ENCODE measurements around the gene CENPP. TPM values are rescaled to one million over a fixed set of nuclear protein-coding genes. Genes with fewer than 3 reads are reported as not detected.

The CENPP gene
- total RNA-seq, 2 donors from 2014 or later, result 3.1 to 11.0 TPM

GRCh38 chr9:92639124-92639523 lies 313.4 kb downstream of the CENPP start:
- Histone ChIP-seq H3K9ac (ENCODE audit: low read depth in 2 of 2, low read length in 2 of 2) (no peak overlapping the region), H3K27me3 (no peaks in the 10 kb centered on the region), H3K27ac (no peak overlapping the region), H3K9me3 (no peaks in the 10 kb centered on the region), H3K4me1 (no peaks in the 10 kb centered on the region), H3K36me3 (peaks cover 8% of the 10 kb centered on the region), H3K4me3 (no peak overlapping the region)
- no peak for DNase-seq
- TF ChIP-seq CTCF (IDR thresholded peaks at IDR 0.05), result no peak
- intact Hi-C loops (cut with DNase I), result loop anchor here (5.0 to 10.0 kb wide), 3 partner anchors 197 to 504 kb away; no protein-coding TSS in a partner anchor

- no peak overlapping the region for H3K9ac ChIP-seq (ENCODE audit: low read depth in 2 of 2, low read length in 2 of 2)
Measured at GRCh38 chr9:92639791-92640271, 314.1 kb downstream of the CENPP start.

GRCh38 chr9:92640398-92641091 lies 314.8 kb downstream of the CENPP start:
- no peak overlapping the region for H3K4me3 ChIP-seq
- H3K27ac ChIP-seq, result no peak overlapping the region
- no peaks in the 10 kb centered on the region for H3K9me3 ChIP-seq
- DNase-seq, result no peak
- no peak for TF ChIP-seq CTCF (IDR thresholded peaks at IDR 0.05)
- no peaks in the 10 kb centered on the region for H3K4me1 ChIP-seq
- H3K27me3 ChIP-seq, result no peaks in the 10 kb centered on the region
- no peak overlapping the region for H3K9ac ChIP-seq (ENCODE audit: low read depth in 2 of 2, low read length in 2 of 2)
- intact Hi-C loops (cut with DNase I), result loop anchor here (10.0 kb wide), 1 partner anchor 64 kb away; no protein-coding TSS in a partner anchor
- peaks cover 8% of the 10 kb centered on the region for H3K36me3 ChIP-seq

More at GRCh38 chr9:92639791-92640271, 314.1 kb downstream of the CENPP start:
- Histone ChIP-seq H3K9me3 (no peaks in the 10 kb centered on the region), H3K27me3 (no peaks in the 10 kb centered on the region), H3K36me3 (peaks cover 8% of the 10 kb centered on the region), H3K27ac (no peak overlapping the region), H3K4me1 (no peaks in the 10 kb centered on the region), H3K4me3 (no peak overlapping the region)
- intact Hi-C loops (cut with DNase I), result loop anchor here (5.0 to 10.0 kb wide), 4 partner anchors 65 to 505 kb away; no protein-coding TSS in a partner anchor
- no peak for TF ChIP-seq CTCF (IDR thresholded peaks at IDR 0.05)
- DNase-seq, result no peak

- intact Hi-C loops (cut with DNase I), result loop anchor here (10.0 kb wide), 1 partner anchor 64 kb away; no protein-coding TSS in a partner anchor
- Histone ChIP-seq H3K36me3 (peaks cover 8% of the 10 kb centered on the region), H3K9ac (ENCODE audit: low read depth in 2 of 2, low read length in 2 of 2) (no peak overlapping the region), H3K4me1 (no peaks in the 10 kb centered on the region), H3K27me3 (no peaks in the 10 kb centered on the region), H3K4me3 (no peak overlapping the region), H3K27ac (no peak overlapping the region), H3K9me3 (no peaks in the 10 kb centered on the region)
- DNase-seq, result no peak
- no peak for TF ChIP-seq CTCF (IDR thresholded peaks at IDR 0.05)
Measured at GRCh38 chr9:92641092-92641809, 315.5 kb downstream of the CENPP start.

GRCh38 chr9:92642041-92642451 lies 316.3 kb downstream of the CENPP start:
- no peaks in the 10 kb centered on the region for H3K9me3 ChIP-seq
- H3K9ac ChIP-seq (ENCODE audit: low read depth in 2 of 2, low read length in 2 of 2), result no peak overlapping the region
- intact Hi-C loops (cut with DNase I), result loop anchor here (10.0 kb wide), 1 partner anchor 63 kb away; no protein-coding TSS in a partner anchor
- H3K36me3 ChIP-seq, result peaks cover 2% of the 10 kb centered on the region
- no peak for TF ChIP-seq CTCF (IDR thresholded peaks at IDR 0.05)
- H3K4me1 ChIP-seq, result no peaks in the 10 kb centered on the region
- no peaks in the 10 kb centered on the region for H3K27me3 ChIP-seq
- H3K27ac ChIP-seq, result no peak overlapping the region
- H3K4me3 ChIP-seq, result no peak overlapping the region
- DNase-seq, result no peak
